ENCODE data around the gene PRODH2.
"Not testable (repeated sequence)": the region's sequence is repeated elsewhere in the genome, so short reads cannot be mapped to it uniquely, and the experiment has no call there.

Gene PRODH2

GRCh38 chr19:35842666-35843272 is 30.1 kb upstream of the PRODH2 start:
- DNase-seq = no peak

- no peak for DNase-seq
Observed at GRCh38 chr19:35841961-35842595, 29.4 kb upstream of the PRODH2 start.

- DNase-seq = not testable (repeated sequence)
Observed at GRCh38 chr19:35836096-35836495, 23.5 kb upstream of the PRODH2 start.

GRCh38 chr19:35833972-35834371 is 21.3 kb upstream of the PRODH2 start:
- DNase-seq = no peak

GRCh38 chr19:35832054-35832453 is 19.4 kb upstream of the PRODH2 start:
- no peak for DNase-seq

- DNase-seq = no peak
Observed at GRCh38 chr19:35830986-35831385, 18.3 kb upstream of the PRODH2 start.

GRCh38 chr19:35828692-35829301 is 16.2 kb upstream of the PRODH2 start:
- peak; percentile 70 for DNase-seq

GRCh38 chr19:35824150-35824549 is 11.5 kb upstream of the PRODH2 start:
- DNase-seq = no peak

- DNase-seq = no peak
Observed at GRCh38 chr19:35822579-35822978, 9.9 kb upstream of the PRODH2 start.

- no peak for DNase-seq
Observed at GRCh38 chr19:35818445-35818844, 5.8 kb upstream of the PRODH2 start.

- no peak for DNase-seq
Observed at GRCh38 chr19:35816846-35817245, 4.2 kb upstream of the PRODH2 start.

- DNase-seq = no peak
Observed at GRCh38 chr19:35816262-35816661, 3.6 kb upstream of the PRODH2 start.

- no peak for DNase-seq
Observed at GRCh38 chr19:35813043-35813890, 622 bp upstream of the PRODH2 start.

GRCh38 chr19:35811317-35812219 is 1.1 kb downstream of the PRODH2 start:
- DNase-seq = no peak

GRCh38 chr19:35807633-35808032 is 5.0 kb downstream of the PRODH2 start:
- no peak for DNase-seq

- DNase-seq = no peak
Observed at GRCh38 chr19:35806597-35806996, 6.0 kb downstream of the PRODH2 start.

- DNase-seq = no peak
Observed at GRCh38 chr19:35805526-35806102, 7.0 kb downstream of the PRODH2 start.

- DNase-seq = no peak
Observed at GRCh38 chr19:35801828-35802227, 10.8 kb downstream of the PRODH2 start.

- peak; percentile 28 for DNase-seq
Observed at GRCh38 chr19:35797663-35798062, 15.0 kb downstream of the PRODH2 start.

GRCh38 chr19:35796645-35797542 is 15.8 kb downstream of the PRODH2 start:
- no peak for DNase-seq

GRCh38 chr19:35795564-35795963 is 17.1 kb downstream of the PRODH2 start:
- DNase-seq = not testable (repeated sequence)
